Measurements from ENCODE around the gene C11orf54.
"Not testable (repeated sequence)": the region's sequence is repeated elsewhere in the genome, so short reads cannot be mapped to it uniquely, and the experiment has no call there.

The C11orf54 gene

GRCh38 chr11:93773601-93774200 is 32.2 kb downstream of the C11orf54 start:
- Histone ChIP-seq H3K4me2 (no peak overlapping the region), H3K27ac (no peak overlapping the region), H3K4me3 (IDR thresholded peaks at IDR 0.05; ENCODE audit: insufficient read depth, low read depth, low read length) (no peak overlapping the region), H3K9ac (no peak overlapping the region), H3K36me3 (ENCODE audit: insufficient read depth) (no peaks in the 10 kb centered on the region), H3K27me3 (ENCODE audit: insufficient read depth, low read depth) (no peaks in the 10 kb centered on the region), H3K4me1 (ENCODE audit: low read depth, poor library complexity, severe bottlenecking) (no peaks in the 10 kb centered on the region), H3K79me2 (ENCODE audit: insufficient read depth, low read depth) (no peaks in the 10 kb centered on the region), H2AFZ (ENCODE audit: low read depth) (no peak overlapping the region), H4K20me1 (ENCODE audit: insufficient read depth) (no peaks in the 10 kb centered on the region)
- no peak for TF ChIP-seq CTCF (conservative IDR thresholded peaks at IDR 0.05; ENCODE audit: low read depth, low read length)

GRCh38 chr11:93774560-93774959 is 33.1 kb downstream of the C11orf54 start:
- not testable (repeated sequence) for H3K9ac ChIP-seq; H3K27me3 ChIP-seq (ENCODE audit: insufficient read depth, low read depth); H3K27ac ChIP-seq; H3K79me2 ChIP-seq (ENCODE audit: insufficient read depth, low read depth); H2AFZ ChIP-seq (ENCODE audit: low read depth); H3K36me3 ChIP-seq (ENCODE audit: insufficient read depth); H3K4me1 ChIP-seq (ENCODE audit: low read depth, poor library complexity, severe bottlenecking); H4K20me1 ChIP-seq (ENCODE audit: insufficient read depth); H3K4me3 ChIP-seq (IDR thresholded peaks at IDR 0.05; ENCODE audit: insufficient read depth, low read depth, low read length); H3K4me2 ChIP-seq

- Histone ChIP-seq H3K4me2 (no peak overlapping the region), H3K27me3 (ENCODE audit: insufficient read depth, low read depth) (no peaks in the 10 kb centered on the region), H3K4me1 (ENCODE audit: low read depth, poor library complexity, severe bottlenecking) (no peaks in the 10 kb centered on the region), H3K79me2 (ENCODE audit: insufficient read depth, low read depth) (no peaks in the 10 kb centered on the region), H3K4me3 (IDR thresholded peaks at IDR 0.05; ENCODE audit: insufficient read depth, low read depth, low read length) (no peak overlapping the region), H4K20me1 (ENCODE audit: insufficient read depth) (no peaks in the 10 kb centered on the region), H3K9ac (no peak overlapping the region), H3K27ac (no peak overlapping the region), H2AFZ (ENCODE audit: low read depth) (no peak overlapping the region), H3K36me3 (ENCODE audit: insufficient read depth) (no peaks in the 10 kb centered on the region)
- peak; percentile 31; the same call in 1 of the 2 replicates for TF ChIP-seq CTCF (conservative IDR thresholded peaks at IDR 0.05; ENCODE audit: low read depth, low read length)
These were observed 33.8 kb downstream of the C11orf54 start for GRCh38 chr11:93775289-93775688.

- no peak for TF ChIP-seq CTCF (conservative IDR thresholded peaks at IDR 0.05; ENCODE audit: low read depth, low read length)
- H4K20me1 ChIP-seq (ENCODE audit: insufficient read depth), result no peaks in the 10 kb centered on the region
- peak overlapping the region; percentile 47 for H3K4me2 ChIP-seq
- H3K4me1 ChIP-seq (ENCODE audit: low read depth, poor library complexity, severe bottlenecking), result peaks cover 21% of the 10 kb centered on the region
- H3K9ac ChIP-seq, result peak overlapping the region; percentile 91; the same call in 1 of the 2 replicates
- no peak overlapping the region for H3K4me3 ChIP-seq (IDR thresholded peaks at IDR 0.05; ENCODE audit: insufficient read depth, low read depth, low read length)
- H3K27me3 ChIP-seq (ENCODE audit: insufficient read depth, low read depth), result no peaks in the 10 kb centered on the region
- no peaks in the 10 kb centered on the region for H3K36me3 ChIP-seq (ENCODE audit: insufficient read depth)
- peak overlapping the region; percentile 62 for H2AFZ ChIP-seq (ENCODE audit: low read depth)
- H3K79me2 ChIP-seq (ENCODE audit: insufficient read depth, low read depth), result peaks cover 37% of the 10 kb centered on the region
- no peak overlapping the region for H3K27ac ChIP-seq
These were observed 41.9 kb downstream of the C11orf54 start for GRCh38 chr11:93783362-93783761.

- Histone ChIP-seq H2AFZ (ENCODE audit: low read depth) (peak overlapping the region; percentile 62), H3K27me3 (ENCODE audit: insufficient read depth, low read depth) (no peaks in the 10 kb centered on the region), H3K79me2 (ENCODE audit: insufficient read depth, low read depth) (peaks cover 41% of the 10 kb centered on the region), H3K36me3 (ENCODE audit: insufficient read depth) (no peaks in the 10 kb centered on the region), H3K4me2 (peak overlapping the region; percentile 47), H3K27ac (no peak overlapping the region), H3K4me1 (ENCODE audit: low read depth, poor library complexity, severe bottlenecking) (peaks cover 21% of the 10 kb centered on the region), H3K4me3 (IDR thresholded peaks at IDR 0.05; ENCODE audit: insufficient read depth, low read depth, low read length) (no peak overlapping the region), H4K20me1 (ENCODE audit: insufficient read depth) (no peaks in the 10 kb centered on the region), H3K9ac (peak overlapping the region; percentile 91)
- no peak for TF ChIP-seq CTCF (conservative IDR thresholded peaks at IDR 0.05; ENCODE audit: low read depth, low read length)
These were observed 42.3 kb downstream of the C11orf54 start for GRCh38 chr11:93783765-93784144.
